Parathyroid adenoma (tissue), 2 donors: ENCODE measurements around the gene SLC41A3.
A peak's percentile ranks its signal among the peaks of the same experiment; 100 is the strongest.

Experiments used
- H2AFZ ChIP-seq: fragments of 300-600 bp; sonication (generic); one replicate; pipeline ENCODE4 v1.7.0; 2017; ENCODE audit warnings: antibody characterized with exemption, mild to moderate bottlenecking
- H3K27ac ChIP-seq: fragments of 300-600 bp; sonication (generic); one replicate; pipeline ENCODE4 v1.7.0; 2017
- H3K27me3 ChIP-seq: fragments of 300-600 bp; sonication (generic); one replicate; pipeline ENCODE4 v1.7.0; 2017; ENCODE audit warnings: low read length; ENCODE audit not compliant: control insufficient read depth, insufficient read depth
- H3K36me3 ChIP-seq: fragments of 300-600 bp; sonication (generic); one replicate; pipeline ENCODE4 v1.7.0; 2017; ENCODE audit warnings: low read length; ENCODE audit not compliant: control insufficient read depth, insufficient read depth
- H3K4me1 ChIP-seq: fragments of 300-600 bp; sonication (generic); one replicate; pipeline ENCODE4 v1.7.0; 2017; ENCODE audit warnings: control low read depth
- H3K4me2 ChIP-seq: fragments of 300-600 bp; sonication (generic); one replicate; pipeline ENCODE4 v1.7.0; 2017; ENCODE audit warnings: low read length
- H3K4me3 ChIP-seq: fragments of 300-600 bp; sonication (generic); one replicate; pipeline ENCODE4 v1.7.0; 2017; ENCODE audit warnings: low read depth, low read length
- H3K79me2 ChIP-seq: fragments of 300-600 bp; sonication (generic); one replicate; pipeline ENCODE4 v1.7.0; 2017; ENCODE audit warnings: control low read depth
- H3K9ac ChIP-seq: fragments of 300-600 bp; sonication (generic); one replicate; pipeline ENCODE4 v1.7.0; 2017; ENCODE audit warnings: mild to moderate bottlenecking
- H3K9me3 ChIP-seq: fragments of 300-600 bp; sonication (generic); one replicate; pipeline ENCODE4 v1.7.0; 2017; ENCODE audit warnings: low read length; ENCODE audit not compliant: control insufficient read depth
- CTCF ChIP-seq: fragments of 300-600 bp; sonication (generic); IDR thresholded peaks from one replicate; pipeline ENCODE4 v1.7.0; 2017; ENCODE audit warnings: antibody characterized with exemption, mild to moderate bottlenecking
- donor health status: primary hyperparathyroidism.

The SLC41A3 gene

DNA sequence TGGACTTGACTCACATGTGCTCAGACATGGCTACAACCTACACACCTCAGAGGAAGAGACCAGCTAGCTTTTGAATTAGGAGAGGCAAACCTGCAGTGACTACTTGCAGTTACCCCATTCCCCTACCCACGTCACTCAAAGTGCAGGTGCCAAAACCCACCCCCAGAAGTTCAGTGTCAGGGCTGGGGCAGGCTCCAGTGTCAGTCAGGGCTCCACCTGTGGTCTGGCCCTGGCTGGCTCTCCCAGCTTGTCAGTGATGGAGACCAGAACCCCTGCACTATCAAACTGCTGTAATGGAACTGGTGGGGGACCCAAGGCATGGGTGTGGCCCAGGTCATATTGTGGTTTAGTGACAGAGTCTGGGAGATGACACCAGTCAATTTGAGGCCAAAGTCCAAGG is 32.6 kb upstream of the SLC41A3 start:
- Histone ChIP-seq H3K27me3 (no peaks in the 10 kb centered on the region), H2AFZ (no peak overlapping the region), H3K79me2 (no peaks in the 10 kb centered on the region), H3K4me3 (no peak overlapping the region), H3K9ac (no peak overlapping the region), H3K36me3 (no peaks in the 10 kb centered on the region), H3K4me1 (no peaks in the 10 kb centered on the region), H3K4me2 (no peak overlapping the region), H3K9me3 (no peaks in the 10 kb centered on the region), H3K27ac (no peak overlapping the region)
- no peak for TF ChIP-seq CTCF

GRCh38 chr3:126114443-126115386 is 30.8 kb upstream of the SLC41A3 start:
- Histone ChIP-seq H3K9me3 (no peaks in the 10 kb centered on the region), H3K4me3 (no peak overlapping the region), H3K36me3 (no peaks in the 10 kb centered on the region), H3K9ac (no peak overlapping the region), H3K79me2 (no peaks in the 10 kb centered on the region), H3K27ac (no peak overlapping the region), H3K27me3 (no peaks in the 10 kb centered on the region), H2AFZ (no peak overlapping the region), H3K4me1 (no peaks in the 10 kb centered on the region), H3K4me2 (no peak overlapping the region)
- TF ChIP-seq CTCF = no peak

DNA sequence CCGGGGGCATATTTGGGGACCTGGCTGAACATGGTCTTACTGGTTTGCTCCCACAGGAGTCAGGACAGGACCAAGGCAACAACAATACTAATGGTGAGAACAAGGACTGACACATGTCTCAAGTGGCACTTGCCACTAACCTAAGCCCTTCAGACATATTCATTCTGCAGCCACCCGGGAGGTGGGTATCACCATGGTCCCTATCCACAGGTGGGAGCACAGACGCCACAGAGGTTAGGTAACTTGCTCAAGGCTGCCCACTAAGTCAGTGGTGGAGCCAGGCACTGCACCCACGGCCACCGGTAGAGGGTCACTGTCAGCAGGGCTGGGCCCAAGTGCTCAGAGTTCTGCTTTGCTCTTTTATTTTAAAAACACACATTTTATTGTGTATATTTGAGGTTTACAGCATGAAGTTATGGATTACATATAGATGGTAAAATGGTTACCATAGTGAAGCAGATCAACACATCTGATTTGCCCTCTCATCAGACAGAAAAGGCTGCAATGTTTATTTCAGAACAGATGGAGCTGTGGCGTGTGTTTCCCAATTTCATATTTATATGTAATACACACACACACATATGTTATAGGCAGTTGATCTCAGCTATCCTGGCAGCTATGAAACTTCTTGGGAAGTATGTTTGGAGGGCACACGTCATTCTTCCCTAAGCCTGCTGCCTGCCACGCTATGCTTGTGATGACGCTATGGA is 30.0 kb upstream of the SLC41A3 start:
- H3K4me3 ChIP-seq = no peak overlapping the region

GRCh38 chr3:126113238-126113555 is 29.3 kb upstream of the SLC41A3 start:
- H3K27ac ChIP-seq = no peak overlapping the region
- no peak for TF ChIP-seq CTCF
- no peaks in the 10 kb centered on the region for H3K27me3 ChIP-seq
- no peaks in the 10 kb centered on the region for H3K79me2 ChIP-seq
- no peak overlapping the region for H3K4me3 ChIP-seq
- H3K9ac ChIP-seq = no peak overlapping the region
- no peaks in the 10 kb centered on the region for H3K36me3 ChIP-seq
- no peak overlapping the region for H3K4me2 ChIP-seq
- no peaks in the 10 kb centered on the region for H3K9me3 ChIP-seq
- no peak overlapping the region for H2AFZ ChIP-seq
- H3K4me1 ChIP-seq = no peaks in the 10 kb centered on the region

More for the DNA sequence above, 30.0 kb upstream of the SLC41A3 start:
- H3K36me3 ChIP-seq = no peaks in the 10 kb centered on the region
- H3K9ac ChIP-seq = no peak overlapping the region
- H3K27me3 ChIP-seq = no peaks in the 10 kb centered on the region
- no peak overlapping the region for H2AFZ ChIP-seq
- peak; percentile 25 for TF ChIP-seq CTCF
- H3K4me2 ChIP-seq = no peak overlapping the region
- H3K4me1 ChIP-seq = no peaks in the 10 kb centered on the region
- H3K27ac ChIP-seq = no peak overlapping the region
- H3K9me3 ChIP-seq = no peaks in the 10 kb centered on the region
- H3K79me2 ChIP-seq = no peaks in the 10 kb centered on the region
